GM10248 (cell line): ENCODE results near the gene GTPBP1.
A peak's percentile ranks its signal among the peaks of the same experiment; 100 is the strongest.

Experiments used
- CTCF ChIA-PET: fragments of 300-600 bp; sonication (Branson Sonifier 250); formaldehyde crosslinking; extraction: SDS; loops from one replicate; lab custom pipeline; 2021; ENCODE audit warnings: antibody characterized with exemption; lab: Yijun Ruan, JAX
- POLR2A ChIA-PET: fragments of 350-650 bp; sonication (Branson Sonifier 250); formaldehyde crosslinking; extraction: SDS; loops from one replicate; lab custom pipeline; 2020; ENCODE audit warnings: antibody characterized with exemption; lab: Yijun Ruan, JAX
- DNase-seq: peaks from one replicate; pipeline ENCODE4 v3.0.0; 2012; ENCODE audit errors: extremely low spot score
- TF ChIP-seq, protein P1 (sequence below): IDR thresholded peaks from 2 replicates; pipeline ENCODE4 v1.5.1; 2012; ENCODE audit warnings: mild to moderate bottlenecking, low read depth; ENCODE audit errors: extremely low read depth, missing control alignments, control extremely low read depth

The GTPBP1 gene

DNA sequence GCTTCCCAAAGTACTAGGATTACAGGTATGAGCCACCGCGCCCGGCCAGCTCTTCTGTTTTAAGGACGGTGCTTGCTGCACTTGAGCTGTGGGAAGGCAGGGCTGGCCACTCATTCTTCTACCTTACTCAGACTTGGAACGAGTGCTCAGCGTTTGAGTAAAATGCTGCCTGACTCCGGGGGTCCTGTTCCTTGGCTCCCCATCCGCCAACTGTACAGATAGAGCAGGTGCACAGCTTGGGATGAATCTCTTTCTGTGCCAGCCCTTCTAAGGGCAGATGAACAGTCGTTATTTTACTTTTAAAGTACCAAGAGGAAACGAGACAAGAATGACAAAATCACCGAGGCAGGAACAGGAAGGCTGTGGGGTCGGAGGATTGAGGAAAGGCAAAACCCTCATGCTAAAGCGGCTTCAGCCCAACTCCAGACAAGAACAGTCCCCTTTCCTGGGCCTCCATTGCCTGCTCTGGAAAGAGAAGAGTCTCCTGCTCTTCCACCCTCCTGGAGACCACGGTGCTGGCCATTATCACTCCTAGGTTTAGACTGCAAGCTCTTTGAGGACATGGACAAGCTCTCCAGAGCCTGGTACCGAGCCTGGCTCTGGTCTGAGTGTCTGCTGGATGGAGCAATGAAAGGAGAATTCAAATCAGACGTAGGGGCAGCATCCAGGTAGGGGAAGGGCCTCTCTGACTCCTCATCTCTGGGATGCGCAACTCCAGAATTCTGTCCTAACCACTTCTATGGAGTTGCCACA is 51.1 kb downstream of the GTPBP1 start:
- no peak for DNase-seq
- ChIA-PET CTCF (interaction anchor here (1.2 to 3.0 kb wide), 4 partner anchors 9 to 24 kb away, joined by 3 to 16 read pairs (median 8); no protein-coding TSS in a partner anchor), POLR2A (interaction anchor here (0.8 kb wide), 1 partner anchor 22 kb away, joined by 3 read pairs; no protein-coding TSS in a partner anchor)
- TF ChIP-seq, protein P1, sequence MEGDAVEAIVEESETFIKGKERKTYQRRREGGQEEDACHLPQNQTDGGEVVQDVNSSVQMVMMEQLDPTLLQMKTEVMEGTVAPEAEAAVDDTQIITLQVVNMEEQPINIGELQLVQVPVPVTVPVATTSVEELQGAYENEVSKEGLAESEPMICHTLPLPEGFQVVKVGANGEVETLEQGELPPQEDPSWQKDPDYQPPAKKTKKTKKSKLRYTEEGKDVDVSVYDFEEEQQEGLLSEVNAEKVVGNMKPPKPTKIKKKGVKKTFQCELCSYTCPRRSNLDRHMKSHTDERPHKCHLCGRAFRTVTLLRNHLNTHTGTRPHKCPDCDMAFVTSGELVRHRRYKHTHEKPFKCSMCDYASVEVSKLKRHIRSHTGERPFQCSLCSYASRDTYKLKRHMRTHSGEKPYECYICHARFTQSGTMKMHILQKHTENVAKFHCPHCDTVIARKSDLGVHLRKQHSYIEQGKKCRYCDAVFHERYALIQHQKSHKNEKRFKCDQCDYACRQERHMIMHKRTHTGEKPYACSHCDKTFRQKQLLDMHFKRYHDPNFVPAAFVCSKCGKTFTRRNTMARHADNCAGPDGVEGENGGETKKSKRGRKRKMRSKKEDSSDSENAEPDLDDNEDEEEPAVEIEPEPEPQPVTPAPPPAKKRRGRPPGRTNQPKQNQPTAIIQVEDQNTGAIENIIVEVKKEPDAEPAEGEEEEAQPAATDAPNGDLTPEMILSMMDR = no peak

DNA sequence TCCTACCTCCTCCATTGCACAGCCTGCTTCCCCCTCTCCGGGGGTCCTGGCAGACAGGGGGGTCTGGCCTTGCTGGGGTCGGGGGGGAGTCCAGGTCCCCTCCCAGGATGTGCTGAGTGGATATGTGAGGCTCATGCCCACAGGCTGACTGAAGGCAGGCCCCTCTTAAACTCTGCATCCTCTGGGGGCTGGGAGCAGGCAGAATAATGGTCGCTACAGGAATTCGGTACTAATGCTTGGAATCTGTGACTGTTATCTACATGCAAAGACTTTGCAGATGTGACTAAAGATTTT is 51.7 kb downstream of the GTPBP1 start:
- ChIA-PET CTCF (interaction anchor here (1.1 to 3.6 kb wide), 5 partner anchors 9 to 554 kb away, joined by 3 to 39 read pairs (median 5); no protein-coding TSS in a partner anchor), POLR2A (no interaction called here)
- TF ChIP-seq, protein P1 = no peak

DNA sequence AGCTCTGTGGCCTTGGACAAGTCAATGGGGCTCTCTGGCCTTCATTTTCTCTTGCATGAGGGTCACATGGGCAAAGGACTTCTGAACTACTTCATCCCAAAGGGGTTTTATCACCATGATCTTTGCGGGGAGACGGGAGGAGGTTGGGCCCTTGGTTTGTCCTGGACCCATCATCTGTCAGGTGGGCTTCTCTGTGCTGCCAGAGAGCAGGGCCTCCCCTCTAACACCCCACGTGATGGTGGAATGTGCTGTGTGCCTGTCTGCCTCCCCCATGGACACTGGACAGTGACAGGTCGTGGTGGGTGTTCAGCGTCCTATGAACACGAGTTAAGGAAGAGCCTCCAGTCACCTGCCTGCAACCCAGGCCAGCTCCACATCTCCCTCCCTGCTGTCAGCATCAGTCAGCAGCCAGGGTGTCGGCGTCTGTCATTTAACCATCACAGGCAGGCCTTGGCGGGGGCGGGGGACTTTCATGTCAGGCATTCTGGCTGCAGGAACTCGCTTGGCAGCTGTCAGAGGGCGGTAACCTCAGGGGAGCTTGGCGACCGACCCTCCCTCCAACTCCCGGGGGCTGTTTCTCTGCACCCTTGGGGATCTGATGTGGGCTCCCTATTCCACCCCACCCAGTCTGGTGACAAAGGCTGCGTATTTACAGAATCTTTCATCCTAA is 52.7 kb downstream of the GTPBP1 start:
- peak; percentile 56 for DNase-seq
- ChIA-PET POLR2A (interaction anchor here (0.6 kb wide), 2 partner anchors 95 to 561 kb away, joined by 3 to 6 read pairs; no protein-coding TSS in a partner anchor), CTCF (interaction anchor here (1.1 to 3.6 kb wide), 6 partner anchors 8 to 553 kb away, joined by 3 to 39 read pairs (median 3); no protein-coding TSS in a partner anchor)
- TF ChIP-seq, protein P1 = no peak

More for the DNA sequence above, 51.7 kb downstream of the GTPBP1 start:
- no peak for DNase-seq

DNA sequence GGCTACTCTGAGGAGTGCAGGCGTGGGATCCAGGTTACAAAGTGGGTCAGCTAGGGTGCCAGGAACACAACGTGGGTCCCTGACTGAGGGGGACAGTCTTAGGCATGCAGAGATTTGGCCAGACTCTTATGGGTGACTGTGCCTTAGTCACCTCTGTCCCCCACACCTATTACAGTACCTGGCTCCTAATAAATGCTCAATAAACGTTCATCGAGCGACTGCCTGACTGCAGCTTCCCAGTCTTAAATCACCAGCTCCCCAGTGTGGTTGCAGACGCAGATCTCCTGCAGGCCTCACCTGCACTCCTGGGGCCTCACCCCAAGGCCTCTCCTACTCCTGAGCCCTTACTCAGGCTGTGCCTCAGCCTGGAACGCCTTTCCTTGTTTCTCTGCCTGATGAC is 53.3 kb downstream of the GTPBP1 start:
- POLR2A ChIA-PET = no interaction called here
- TF ChIP-seq, protein P1 = no peak
- CTCF ChIA-PET = interaction anchor here (1.0 to 3.6 kb wide), 3 partner anchors 10 to 111 kb away, joined by 3 to 39 read pairs (median 3); no protein-coding TSS in a partner anchor

DNA sequence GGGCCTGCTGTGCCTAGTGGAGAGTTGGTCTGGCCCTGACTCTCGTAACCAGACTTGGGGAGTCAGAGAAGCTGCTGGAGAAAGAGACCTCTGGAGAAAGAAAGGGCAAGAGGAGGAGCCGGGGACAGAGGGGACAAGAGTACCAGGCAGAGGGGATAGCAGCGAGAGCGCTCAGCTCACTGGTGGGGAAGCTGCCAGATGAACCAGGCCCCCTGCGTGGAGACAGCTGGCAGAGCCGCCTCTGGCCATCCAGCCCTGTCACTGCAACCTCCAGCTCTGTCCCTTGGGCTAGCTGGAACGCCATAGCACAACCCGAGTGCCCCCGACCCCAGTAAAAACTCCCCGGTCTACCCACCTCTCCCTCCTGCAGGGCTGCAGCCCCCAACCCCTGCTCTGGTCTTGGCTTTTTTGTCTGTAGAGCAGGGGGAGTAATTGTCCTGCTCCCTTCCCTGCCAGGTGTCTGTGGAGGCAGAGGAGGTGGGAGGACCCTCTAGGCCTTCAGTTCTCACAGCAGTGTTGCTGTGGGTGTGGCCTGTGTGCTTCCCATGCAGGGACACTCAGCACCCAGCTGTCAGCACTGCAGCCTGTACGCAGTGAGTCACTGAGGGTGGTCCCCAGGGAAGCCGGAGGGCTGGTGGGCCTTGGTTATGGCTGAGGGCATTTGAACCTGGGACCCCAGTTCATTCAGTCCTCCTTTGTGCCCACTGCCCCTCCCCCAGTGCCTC is 54.9 kb downstream of the GTPBP1 start:
- DNase-seq = no peak
- POLR2A ChIA-PET = interaction anchor here (0.6 kb wide), 1 partner anchor 295 kb away, joined by 3 read pairs; no protein-coding TSS in a partner anchor
- TF ChIP-seq, protein P1 = no peak
- CTCF ChIA-PET = interaction anchor here (3.6 kb wide), 1 partner anchor 8 kb away, joined by 39 read pairs; no protein-coding TSS in a partner anchor

More for the DNA sequence above, 53.3 kb downstream of the GTPBP1 start:
- DNase-seq = no peak
